ENCODE data around the gene C3orf20. TPM values are rescaled to one million over a fixed set of nuclear protein-coding genes. Genes with fewer than 3 reads are reported as not detected.

C3orf20 gene
- total RNA-seq, 2 experiments from 2014 or later: 0.20 to 0.23 TPM

DNA sequence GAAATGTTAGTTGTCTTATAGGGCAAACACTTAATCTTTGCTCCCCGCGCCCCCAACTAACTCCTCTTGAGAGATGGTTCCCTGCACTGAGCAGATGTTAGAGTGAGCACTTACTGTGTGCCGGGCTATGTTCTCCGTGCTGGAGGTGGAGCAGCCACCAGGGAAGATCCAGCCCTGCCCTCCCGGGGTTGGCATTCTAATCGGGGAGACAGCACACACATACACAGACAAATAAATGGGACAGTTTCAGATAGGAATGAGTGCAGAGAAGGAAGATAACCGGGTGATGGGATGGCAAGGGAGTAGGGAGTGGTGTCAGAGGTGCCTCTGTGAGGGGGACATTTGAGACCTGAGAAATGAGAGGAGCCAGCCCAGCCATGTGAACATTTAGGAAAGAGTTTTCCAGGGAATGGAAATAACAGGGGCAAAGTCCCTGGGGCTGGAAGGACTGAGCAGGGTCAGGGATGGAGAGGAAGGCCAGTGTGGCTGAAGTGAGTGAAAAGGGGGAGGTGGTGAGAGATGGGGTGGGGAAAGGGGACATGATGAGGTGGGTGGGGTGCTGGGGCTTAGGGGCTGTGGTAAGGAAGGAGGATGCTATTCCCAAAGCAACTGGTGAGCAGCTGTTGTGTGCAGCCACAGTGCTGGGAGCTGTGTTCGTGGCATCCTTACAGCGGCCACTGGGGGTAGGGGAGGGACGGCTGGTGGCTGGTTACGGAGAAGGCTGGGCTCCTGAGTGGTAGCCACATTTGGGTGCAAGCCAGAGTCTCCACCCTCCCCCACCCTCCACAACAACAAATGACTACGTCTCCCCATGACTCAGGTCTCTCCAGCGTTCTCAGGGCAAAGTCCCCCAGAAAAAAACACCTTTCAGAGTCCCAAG is 128.4 kb downstream of the C3orf20 start:
- TF ChIP-seq, protein P1, sequence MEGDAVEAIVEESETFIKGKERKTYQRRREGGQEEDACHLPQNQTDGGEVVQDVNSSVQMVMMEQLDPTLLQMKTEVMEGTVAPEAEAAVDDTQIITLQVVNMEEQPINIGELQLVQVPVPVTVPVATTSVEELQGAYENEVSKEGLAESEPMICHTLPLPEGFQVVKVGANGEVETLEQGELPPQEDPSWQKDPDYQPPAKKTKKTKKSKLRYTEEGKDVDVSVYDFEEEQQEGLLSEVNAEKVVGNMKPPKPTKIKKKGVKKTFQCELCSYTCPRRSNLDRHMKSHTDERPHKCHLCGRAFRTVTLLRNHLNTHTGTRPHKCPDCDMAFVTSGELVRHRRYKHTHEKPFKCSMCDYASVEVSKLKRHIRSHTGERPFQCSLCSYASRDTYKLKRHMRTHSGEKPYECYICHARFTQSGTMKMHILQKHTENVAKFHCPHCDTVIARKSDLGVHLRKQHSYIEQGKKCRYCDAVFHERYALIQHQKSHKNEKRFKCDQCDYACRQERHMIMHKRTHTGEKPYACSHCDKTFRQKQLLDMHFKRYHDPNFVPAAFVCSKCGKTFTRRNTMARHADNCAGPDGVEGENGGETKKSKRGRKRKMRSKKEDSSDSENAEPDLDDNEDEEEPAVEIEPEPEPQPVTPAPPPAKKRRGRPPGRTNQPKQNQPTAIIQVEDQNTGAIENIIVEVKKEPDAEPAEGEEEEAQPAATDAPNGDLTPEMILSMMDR (IDR thresholded peaks at IDR 0.05): no peak
- no peaks in the 10 kb centered on the region for H3K9me3 Mint-ChIP-seq
- DNase-seq: peak; percentile 45
- peak; percentile 75 for ATAC-seq
- intact Hi-C loops (cut with micrococcal nuclease): no loop called here
- H3K27ac Mint-ChIP-seq: no peak overlapping the region
- H3K27me3 Mint-ChIP-seq: peaks cover 8% of the 10 kb centered on the region
- peaks cover 3% of the 10 kb centered on the region for H3K4me1 Mint-ChIP-seq (ENCODE audit: low read depth)
- no peak overlapping the region for H3K4me3 Mint-ChIP-seq
- H3K36me3 Mint-ChIP-seq (ENCODE audit: low read depth): no peaks in the 10 kb centered on the region
- ChIA-PET CTCF (no interaction called here), POLR2A (no interaction called here)

DNA sequence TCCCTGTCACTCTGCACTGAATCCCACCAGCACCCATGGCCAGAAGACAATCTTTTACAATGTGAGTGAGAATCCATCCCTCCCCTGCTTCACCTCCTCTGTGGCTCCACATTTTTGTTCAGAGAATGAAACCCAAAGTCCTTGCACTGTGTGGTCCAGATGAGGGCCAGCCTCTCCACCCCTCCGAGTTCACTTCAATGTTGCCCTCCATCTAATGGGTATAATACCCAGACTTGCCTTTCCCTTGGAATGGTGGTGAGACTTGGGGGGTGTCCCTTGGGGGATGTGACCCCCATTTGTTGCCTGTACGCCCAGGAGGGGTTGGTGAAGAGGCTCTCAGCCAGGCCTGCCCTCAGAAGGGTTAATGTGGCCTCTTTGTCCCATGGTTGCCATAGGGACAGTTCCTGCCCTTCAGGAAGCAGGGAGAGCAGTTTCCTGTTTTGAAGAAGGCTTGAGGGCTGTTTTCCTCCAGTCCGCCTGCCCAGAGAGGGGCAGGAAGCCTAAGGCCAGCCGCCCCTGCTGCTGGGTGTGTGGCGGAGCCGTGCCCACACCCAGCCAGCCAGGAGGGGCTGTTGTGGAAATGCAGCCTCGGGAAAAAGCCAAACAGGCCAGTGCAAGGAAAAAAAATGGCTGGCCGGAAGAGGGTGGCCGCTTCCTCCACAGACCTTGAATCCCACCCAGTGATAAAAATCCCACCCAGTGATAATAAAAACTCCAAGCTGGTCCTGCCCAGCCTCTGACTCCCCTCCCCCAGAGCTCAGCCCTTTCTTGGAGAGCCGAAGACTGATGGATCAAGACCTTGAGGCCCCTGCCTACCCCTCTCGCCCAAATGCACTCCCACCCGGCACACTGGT is 129.3 kb downstream of the C3orf20 start:
- intact Hi-C loops (cut with micrococcal nuclease): no loop called here
- no peak overlapping the region for H3K27ac Mint-ChIP-seq
- H3K4me3 Mint-ChIP-seq: no peak overlapping the region
- H3K27me3 Mint-ChIP-seq: peaks cover 13% of the 10 kb centered on the region
- H3K36me3 Mint-ChIP-seq (ENCODE audit: low read depth): no peaks in the 10 kb centered on the region
- H3K9me3 Mint-ChIP-seq: no peaks in the 10 kb centered on the region
- CTCF ChIA-PET: interaction anchor here (1.4 kb wide), 1 partner anchor 14 kb away, joined by 5 read pairs; no protein-coding TSS in a partner anchor
- TF ChIP-seq, protein P1 (IDR thresholded peaks at IDR 0.05): no peak
- ATAC-seq (no peak), DNase-seq (no peak)
- H3K4me1 Mint-ChIP-seq (ENCODE audit: low read depth): peaks cover 3% of the 10 kb centered on the region
- POLR2A ChIA-PET: no interaction called here

DNA sequence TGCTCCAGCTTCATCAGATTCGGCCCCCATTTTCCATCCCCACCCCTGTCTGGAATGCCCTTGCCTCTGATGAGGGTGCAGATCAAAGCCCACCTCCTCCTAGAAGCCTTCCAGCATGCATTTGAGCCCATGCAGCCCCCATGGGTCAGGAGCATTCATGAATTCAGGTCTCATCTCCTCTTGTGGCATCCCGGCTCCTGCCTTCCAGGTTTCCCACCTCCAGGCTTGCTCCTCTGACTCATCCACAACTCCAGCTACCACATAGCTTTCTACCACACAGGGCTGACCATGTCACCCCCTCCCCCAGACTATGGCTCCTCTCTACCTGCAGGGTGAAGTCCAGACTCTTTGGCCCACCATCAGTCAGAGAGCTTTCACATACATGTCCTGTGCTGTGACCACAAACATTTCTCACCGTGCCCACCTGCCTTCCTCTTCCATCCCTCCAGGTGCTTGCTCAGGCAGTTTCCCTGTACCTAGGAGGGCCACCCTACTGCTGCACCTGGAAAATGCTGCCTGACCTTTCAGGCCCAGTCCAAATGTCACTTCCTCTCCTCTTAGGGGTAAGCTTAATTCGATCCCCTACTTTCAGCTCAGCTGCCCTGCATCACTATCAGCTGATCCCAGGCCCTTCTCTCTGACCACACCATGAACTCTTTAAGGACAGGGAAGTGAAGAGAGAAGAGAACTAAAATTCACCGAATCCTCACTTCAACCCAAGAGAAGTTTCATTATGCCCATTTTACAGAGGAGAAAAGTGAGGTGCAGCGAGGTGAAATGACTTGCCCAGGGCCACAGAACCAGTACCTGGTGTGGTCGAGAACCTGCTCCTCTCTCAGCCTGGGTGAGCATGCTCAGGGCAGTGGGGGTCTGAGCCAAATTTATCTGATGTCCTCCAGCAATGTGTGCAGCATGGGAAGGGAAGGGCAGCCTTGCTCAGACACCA is 130.2 kb downstream of the C3orf20 start:
- CTCF ChIA-PET: interaction anchor here (1.4 kb wide), 1 partner anchor 15 kb away, joined by 5 read pairs; no protein-coding TSS in a partner anchor
- peaks cover 22% of the 10 kb centered on the region for H3K27me3 Mint-ChIP-seq
- no peak for ATAC-seq
- intact Hi-C loops (cut with micrococcal nuclease): loop anchor here (5.0 kb wide), 1 partner anchor 42 kb away; no protein-coding TSS in a partner anchor
- no peaks in the 10 kb centered on the region for H3K36me3 Mint-ChIP-seq (ENCODE audit: low read depth)
- H3K9me3 Mint-ChIP-seq: no peaks in the 10 kb centered on the region
- TF ChIP-seq, protein P1 (IDR thresholded peaks at IDR 0.05): no peak
- no peak for DNase-seq
- H3K27ac Mint-ChIP-seq: no peak overlapping the region
- peaks cover 3% of the 10 kb centered on the region for H3K4me1 Mint-ChIP-seq (ENCODE audit: low read depth)
- H3K4me3 Mint-ChIP-seq: no peak overlapping the region
- POLR2A ChIA-PET: no interaction called here

DNA sequence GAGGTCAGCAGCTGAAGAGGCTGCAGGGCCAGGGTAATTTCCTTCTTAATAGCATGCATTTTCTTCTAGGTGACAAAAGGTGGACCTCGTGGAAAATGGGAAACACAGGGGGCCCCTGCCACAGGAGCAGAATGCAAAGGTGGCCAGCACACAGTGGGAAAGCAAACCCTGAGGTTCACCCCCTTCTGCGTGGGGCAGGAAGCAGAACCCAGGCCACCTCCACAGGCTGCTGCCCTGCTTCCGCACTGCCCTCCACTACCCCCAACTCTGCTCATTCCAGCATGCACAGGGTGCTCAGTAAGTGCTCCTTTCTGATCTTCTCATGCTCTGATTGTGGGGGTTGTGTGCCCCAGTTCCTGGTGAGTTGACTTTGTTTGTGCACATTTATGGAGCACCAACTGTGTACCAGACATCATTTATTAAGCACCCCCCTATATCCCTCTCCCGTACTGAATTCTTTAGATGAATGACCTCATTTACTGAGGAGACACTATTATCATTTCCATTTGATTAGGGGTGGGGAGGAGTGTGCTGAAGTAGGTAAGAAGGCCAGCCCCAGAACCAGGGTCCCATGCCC is 131.1 kb downstream of the C3orf20 start:
- ATAC-seq (no peak), DNase-seq (no peak)
- TF ChIP-seq, protein P1 (IDR thresholded peaks at IDR 0.05): no peak
- no peak overlapping the region for H3K27ac Mint-ChIP-seq
- intact Hi-C loops (cut with micrococcal nuclease): loop anchor here (5.0 kb wide), 1 partner anchor 41 kb away; no protein-coding TSS in a partner anchor
- peaks cover 26% of the 10 kb centered on the region for H3K27me3 Mint-ChIP-seq
- no peak overlapping the region for H3K4me3 Mint-ChIP-seq
- POLR2A ChIA-PET: no interaction called here
- CTCF ChIA-PET: interaction anchor here (0.8 kb wide), 1 partner anchor 26 kb away, joined by 3 read pairs; no protein-coding TSS in a partner anchor
- H3K36me3 Mint-ChIP-seq (ENCODE audit: low read depth): no peaks in the 10 kb centered on the region
- peaks cover 4% of the 10 kb centered on the region for H3K4me1 Mint-ChIP-seq (ENCODE audit: low read depth)
- H3K9me3 Mint-ChIP-seq: no peaks in the 10 kb centered on the region

Data from activated CD8-positive, alpha-beta T cell treated with anti-CD3 and anti-CD28 coated beads for 36 hours (primary cell).